GM12872 (cell line): ENCODE results near the gene TTC1.

Experiments used
- TF ChIP-seq, protein P1 (sequence below): IDR thresholded peaks from 3 replicates; pipeline ENCODE4 v1.5.1; 2011; ENCODE audit warnings: low read depth, mild to moderate bottlenecking, low read length, moderate library complexity; ENCODE audit not compliant: insufficient read depth

Gene TTC1

DNA sequence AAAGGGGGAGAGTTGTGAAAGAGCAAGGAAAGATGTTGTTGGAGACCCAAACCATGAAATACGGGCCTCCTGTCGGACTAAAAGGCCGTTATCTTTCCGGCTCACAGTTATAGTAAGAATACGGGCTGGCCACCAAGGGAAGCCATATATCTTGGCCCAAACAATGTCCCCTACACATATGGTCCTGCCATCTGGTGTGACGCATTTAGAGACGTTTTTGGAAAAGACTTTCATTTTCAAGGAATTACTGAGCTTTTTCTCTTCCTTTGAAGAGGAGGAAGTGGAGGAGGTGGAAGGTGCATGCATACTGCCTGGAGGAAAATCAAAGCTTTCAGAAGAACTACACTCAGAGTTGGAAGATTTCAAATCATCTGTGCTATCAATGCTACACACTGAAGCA is 83.6 kb downstream of the TTC1 start:
- TF ChIP-seq, protein P1, sequence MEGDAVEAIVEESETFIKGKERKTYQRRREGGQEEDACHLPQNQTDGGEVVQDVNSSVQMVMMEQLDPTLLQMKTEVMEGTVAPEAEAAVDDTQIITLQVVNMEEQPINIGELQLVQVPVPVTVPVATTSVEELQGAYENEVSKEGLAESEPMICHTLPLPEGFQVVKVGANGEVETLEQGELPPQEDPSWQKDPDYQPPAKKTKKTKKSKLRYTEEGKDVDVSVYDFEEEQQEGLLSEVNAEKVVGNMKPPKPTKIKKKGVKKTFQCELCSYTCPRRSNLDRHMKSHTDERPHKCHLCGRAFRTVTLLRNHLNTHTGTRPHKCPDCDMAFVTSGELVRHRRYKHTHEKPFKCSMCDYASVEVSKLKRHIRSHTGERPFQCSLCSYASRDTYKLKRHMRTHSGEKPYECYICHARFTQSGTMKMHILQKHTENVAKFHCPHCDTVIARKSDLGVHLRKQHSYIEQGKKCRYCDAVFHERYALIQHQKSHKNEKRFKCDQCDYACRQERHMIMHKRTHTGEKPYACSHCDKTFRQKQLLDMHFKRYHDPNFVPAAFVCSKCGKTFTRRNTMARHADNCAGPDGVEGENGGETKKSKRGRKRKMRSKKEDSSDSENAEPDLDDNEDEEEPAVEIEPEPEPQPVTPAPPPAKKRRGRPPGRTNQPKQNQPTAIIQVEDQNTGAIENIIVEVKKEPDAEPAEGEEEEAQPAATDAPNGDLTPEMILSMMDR: no peak

DNA sequence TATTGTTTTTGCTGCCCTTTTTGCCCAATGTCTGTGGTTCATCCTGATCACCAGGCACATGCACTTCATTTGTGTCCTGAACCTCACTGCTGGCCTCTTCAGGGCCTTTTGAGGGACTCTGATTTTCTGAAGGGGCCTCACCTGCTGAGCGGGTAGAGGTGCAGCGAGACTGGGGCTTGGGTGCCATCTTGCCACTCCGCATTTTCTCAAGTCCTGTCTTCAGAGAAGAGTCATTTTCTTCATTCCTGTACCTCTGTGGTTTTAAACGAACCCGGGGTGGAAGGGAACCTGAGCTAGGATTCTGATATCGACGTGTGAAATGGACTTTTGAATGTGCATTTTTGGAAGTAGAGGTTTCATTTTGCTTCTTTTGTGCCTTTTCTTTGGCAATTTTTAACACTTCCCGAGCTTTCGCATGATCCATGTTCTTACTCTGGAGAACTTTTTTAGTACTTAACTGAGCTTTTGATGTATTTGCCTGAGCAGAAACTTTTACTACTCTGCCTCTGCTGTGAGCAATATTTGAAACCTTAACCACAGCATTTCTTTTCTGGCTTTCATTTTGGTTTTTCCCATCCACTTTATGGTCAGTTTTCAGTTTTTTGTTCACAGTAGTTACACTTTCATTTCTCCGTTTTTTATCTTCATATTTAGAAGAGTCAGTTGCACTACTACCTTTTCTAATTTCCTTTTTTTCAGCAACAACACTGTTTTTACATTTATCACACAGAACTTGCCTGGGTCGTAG is 84.2 kb downstream of the TTC1 start:
- TF ChIP-seq, protein P1: no peak

DNA sequence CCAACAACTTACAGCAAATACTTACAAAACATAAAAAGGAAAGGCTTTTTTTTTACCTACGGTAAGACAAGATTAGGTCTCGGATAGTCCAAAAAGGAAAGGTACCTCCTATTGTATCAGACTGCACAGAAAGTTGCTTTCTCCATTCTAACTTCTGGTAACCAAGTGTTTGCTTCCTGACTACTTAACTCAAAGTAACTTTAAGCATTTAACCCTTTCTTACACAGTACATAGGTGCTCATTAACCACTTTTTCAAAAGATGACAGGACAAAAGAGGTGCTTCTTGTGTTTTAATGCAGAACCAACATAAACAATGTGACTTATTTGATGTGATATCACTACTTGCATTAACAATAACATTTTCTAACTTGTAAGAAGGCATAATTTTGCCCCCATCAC is 87.2 kb downstream of the TTC1 start:
- TF ChIP-seq, protein P1: no peak

DNA sequence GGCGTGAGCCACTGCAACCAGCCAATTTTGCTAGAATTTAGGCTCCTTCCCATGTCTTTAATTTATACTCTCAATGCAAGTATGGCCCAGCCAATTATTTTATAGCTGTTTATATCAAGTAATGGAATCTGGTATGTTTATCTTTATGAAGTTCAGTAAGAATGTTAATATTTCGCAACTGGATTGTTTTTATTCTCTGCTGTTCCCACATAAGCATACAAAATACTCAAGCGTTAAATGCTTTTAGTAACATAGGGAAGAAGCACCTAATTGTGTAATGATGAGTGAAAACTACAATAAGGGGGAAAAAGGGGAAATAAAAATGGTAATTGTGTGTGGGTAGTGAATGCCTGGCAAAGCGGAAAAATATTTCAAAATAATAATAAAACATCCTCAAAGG is 89.1 kb downstream of the TTC1 start:
- TF ChIP-seq, protein P1: no peak

DNA sequence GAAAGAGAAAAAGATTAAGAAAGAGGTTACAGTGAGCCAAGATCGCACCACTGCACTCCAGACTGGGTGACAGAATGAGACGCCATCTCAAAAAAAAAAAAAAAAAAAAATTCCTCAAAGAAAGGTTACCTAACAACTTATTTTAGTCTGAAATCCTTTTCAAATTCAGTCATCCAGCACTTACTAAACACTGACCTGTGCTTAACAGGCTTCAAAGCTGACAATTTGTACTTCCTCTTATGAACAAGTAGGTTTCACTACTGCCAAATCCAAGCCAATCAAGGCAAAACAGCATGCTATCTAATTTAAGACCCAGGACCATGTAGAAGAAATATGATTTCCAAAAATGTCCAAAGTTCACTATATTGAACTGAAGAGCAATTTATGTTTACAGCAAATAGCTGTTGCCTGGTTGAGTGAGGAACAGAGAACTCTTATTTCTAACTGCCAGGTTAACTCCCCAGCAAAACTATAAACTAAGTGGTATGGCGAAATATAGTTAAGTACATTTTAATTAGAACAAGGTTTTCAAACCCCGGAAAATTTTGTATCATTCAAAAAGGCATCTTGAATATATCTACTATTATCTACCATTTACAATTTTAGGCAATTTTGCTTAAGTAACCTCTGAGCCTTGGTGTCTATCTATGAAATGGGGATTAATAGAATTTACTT is 96.9 kb downstream of the TTC1 start:
- TF ChIP-seq, protein P1: no peak

DNA sequence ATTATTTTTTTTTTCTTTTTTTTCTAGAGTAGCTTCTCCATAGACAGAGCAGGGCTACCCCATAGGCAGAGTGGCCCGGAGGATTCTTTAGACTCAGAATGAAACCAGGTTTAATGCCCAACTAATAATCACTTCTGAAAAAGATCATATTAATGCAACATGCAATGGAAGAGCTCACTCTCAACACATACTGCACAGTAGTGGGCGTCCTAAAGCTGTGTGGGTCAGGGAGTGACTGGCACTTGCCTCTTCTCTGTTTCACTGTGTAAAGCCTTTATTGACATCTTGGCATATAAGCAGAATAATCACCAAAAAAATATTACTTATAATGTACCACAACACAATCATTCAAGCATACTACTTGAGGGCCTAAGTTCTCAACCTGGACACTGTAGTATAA is 99.2 kb downstream of the TTC1 start:
- TF ChIP-seq, protein P1: no peak
